ENCODE results near the gene SPATA20. TPM values are rescaled to one million over a fixed set of nuclear protein-coding genes. Genes with fewer than 3 reads are reported as not detected.

Gene SPATA20
- total RNA-seq, 1 experiment from 2014 or later = 149 TPM

DNA sequence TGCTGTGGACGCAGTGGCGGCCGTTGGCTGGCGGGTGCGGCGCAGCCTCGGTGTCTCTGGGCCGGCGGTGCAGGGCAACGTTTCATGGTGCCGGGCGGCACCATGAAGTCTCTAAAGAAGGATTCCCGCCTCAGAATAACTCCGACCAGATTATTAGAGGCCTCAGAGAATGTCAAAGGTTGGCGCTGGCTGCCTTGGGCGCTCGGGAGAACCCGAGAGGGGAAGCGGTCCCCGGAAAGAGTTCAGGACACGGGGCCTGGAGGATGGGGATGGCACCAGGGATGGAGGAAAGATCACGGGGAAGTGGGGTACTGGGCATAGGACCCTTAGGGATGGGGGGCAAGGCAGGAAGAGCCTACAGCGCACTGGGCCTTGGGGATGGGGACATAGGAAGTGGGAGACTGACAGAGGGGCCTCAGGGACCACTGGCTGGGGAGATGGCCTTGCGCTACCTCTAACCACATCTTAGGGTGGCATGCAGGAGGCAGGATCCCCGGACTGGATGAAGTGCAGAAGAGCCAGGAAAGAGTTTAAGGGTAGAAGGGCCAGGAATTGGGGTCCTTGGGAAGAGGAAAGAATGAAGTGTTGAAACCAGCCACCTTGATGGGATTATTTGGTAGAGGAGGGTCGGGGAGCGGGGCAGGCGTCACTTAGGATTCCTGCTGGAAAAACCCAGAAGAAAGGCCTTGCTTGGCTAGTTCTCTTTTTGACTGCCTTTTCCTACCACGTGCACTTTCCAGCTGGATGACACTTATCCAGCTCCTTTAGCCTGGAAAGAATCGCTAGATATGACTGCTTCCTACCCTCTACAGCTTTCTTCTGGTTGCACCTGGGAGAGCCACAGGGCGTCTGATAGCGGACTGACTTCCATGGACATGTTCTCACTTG, 38.2 kb upstream of the SPATA20 start:
- intact Hi-C loops (cut with micrococcal nuclease; ENCODE audit: unreplicated experiment) = loop anchor here (2.0 kb wide), 1 partner anchor 30 kb away; the partner anchor contains the start of gene RSAD1
- TF ChIP-seq, protein P1, sequence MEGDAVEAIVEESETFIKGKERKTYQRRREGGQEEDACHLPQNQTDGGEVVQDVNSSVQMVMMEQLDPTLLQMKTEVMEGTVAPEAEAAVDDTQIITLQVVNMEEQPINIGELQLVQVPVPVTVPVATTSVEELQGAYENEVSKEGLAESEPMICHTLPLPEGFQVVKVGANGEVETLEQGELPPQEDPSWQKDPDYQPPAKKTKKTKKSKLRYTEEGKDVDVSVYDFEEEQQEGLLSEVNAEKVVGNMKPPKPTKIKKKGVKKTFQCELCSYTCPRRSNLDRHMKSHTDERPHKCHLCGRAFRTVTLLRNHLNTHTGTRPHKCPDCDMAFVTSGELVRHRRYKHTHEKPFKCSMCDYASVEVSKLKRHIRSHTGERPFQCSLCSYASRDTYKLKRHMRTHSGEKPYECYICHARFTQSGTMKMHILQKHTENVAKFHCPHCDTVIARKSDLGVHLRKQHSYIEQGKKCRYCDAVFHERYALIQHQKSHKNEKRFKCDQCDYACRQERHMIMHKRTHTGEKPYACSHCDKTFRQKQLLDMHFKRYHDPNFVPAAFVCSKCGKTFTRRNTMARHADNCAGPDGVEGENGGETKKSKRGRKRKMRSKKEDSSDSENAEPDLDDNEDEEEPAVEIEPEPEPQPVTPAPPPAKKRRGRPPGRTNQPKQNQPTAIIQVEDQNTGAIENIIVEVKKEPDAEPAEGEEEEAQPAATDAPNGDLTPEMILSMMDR (IDR thresholded peaks at IDR 0.05; ENCODE audit: insufficient read depth in 1 of 2, low read depth in 1 of 2, low read length in 1 of 2, severe bottlenecking in 1 of 2, unreplicated experiment in 1 of 2) = no peak
- Histone ChIP-seq H3K4me1 (peaks cover 13% of the 10 kb centered on the region), H3K4me3 (ENCODE audit: low read depth, low read length) (peak overlapping the region; percentile 36), H3K27me3 (replicated peaks; ENCODE audit: control insufficient read depth, insufficient read depth, low read length) (no peaks in the 10 kb centered on the region), H3K36me3 (ENCODE audit: control insufficient read depth, insufficient read depth, low read length) (no peaks in the 10 kb centered on the region), H3K9me3 (no peaks in the 10 kb centered on the region)
- H3K4me1 Mint-ChIP-seq (ENCODE audit: low read depth, unreplicated experiment) = peaks cover 10% of the 10 kb centered on the region
- ChIA-PET POLR2A (interaction anchor here (0.6 to 0.7 kb wide), 2 partner anchors 33 to 119 kb away, joined by 3 to 4 read pairs; no protein-coding TSS in a partner anchor), CTCF (interaction anchor here (0.7 to 1.1 kb wide), 4 partner anchors 21 to 258 kb away, joined by 3 to 4 read pairs (median 4); no protein-coding TSS in a partner anchor)
- BruUV-seq (replicated peaks) = no TSS peak
- no peak for DNase-seq
- H3K27me3 Mint-ChIP-seq (ENCODE audit: insufficient read depth, unreplicated experiment) = no peaks in the 10 kb centered on the region
- H3K27ac Mint-ChIP-seq (ENCODE audit: unreplicated experiment) = no peak overlapping the region
- H3K9me3 Mint-ChIP-seq (ENCODE audit: unreplicated experiment) = no peaks in the 10 kb centered on the region
- peaks cover 11% of the 10 kb centered on the region for H3K36me3 Mint-ChIP-seq (ENCODE audit: insufficient read depth, unreplicated experiment)
- peak overlapping the region; percentile 67 for H3K4me3 Mint-ChIP-seq (ENCODE audit: unreplicated experiment)

DNA sequence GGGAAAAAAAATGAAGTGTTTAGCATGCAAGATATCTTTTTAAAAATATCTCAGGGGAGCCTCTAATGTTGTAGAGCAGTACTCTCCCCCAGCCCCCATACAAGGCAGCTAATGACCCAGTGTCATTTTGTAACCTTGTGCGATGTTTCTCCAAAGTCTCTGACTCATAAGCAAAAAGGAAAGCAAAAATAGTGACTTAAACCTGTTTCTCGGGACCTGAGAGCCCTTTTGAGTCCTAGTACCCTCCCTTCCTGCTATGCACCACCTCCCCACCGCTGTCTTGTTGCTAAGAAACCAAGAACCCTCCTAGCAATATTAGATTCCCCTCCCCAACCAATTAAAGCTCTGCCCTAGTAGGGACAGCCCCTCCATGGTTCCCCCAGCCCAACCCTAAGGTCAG, 35.9 kb upstream of the SPATA20 start:
- intact Hi-C loops (cut with micrococcal nuclease; ENCODE audit: unreplicated experiment) = no loop called here
- Mint-ChIP-seq H3K4me3 (ENCODE audit: unreplicated experiment) (no peak overlapping the region), H3K9me3 (ENCODE audit: unreplicated experiment) (no peaks in the 10 kb centered on the region), H3K27ac (ENCODE audit: unreplicated experiment) (no peak overlapping the region), H3K4me1 (ENCODE audit: low read depth, unreplicated experiment) (peaks cover 15% of the 10 kb centered on the region), H3K36me3 (ENCODE audit: insufficient read depth, unreplicated experiment) (peaks cover 11% of the 10 kb centered on the region), H3K27me3 (ENCODE audit: insufficient read depth, unreplicated experiment) (no peaks in the 10 kb centered on the region)
- ChIA-PET CTCF (interaction anchor here (0.5 to 1.0 kb wide), 3 partner anchors 9 to 63 kb away, joined by 3 to 4 read pairs (median 3); no protein-coding TSS in a partner anchor), POLR2A (interaction anchor here (0.7 kb wide), 1 partner anchor 14 kb away, joined by 3 read pairs; no protein-coding TSS in a partner anchor)
- BruUV-seq (replicated peaks) = no TSS peak
- DNase-seq = no peak
- H3K27me3 ChIP-seq (replicated peaks; ENCODE audit: control insufficient read depth, insufficient read depth, low read length) = no peaks in the 10 kb centered on the region
- no peaks in the 10 kb centered on the region for H3K9me3 ChIP-seq
- TF ChIP-seq, protein P1 (IDR thresholded peaks at IDR 0.05; ENCODE audit: insufficient read depth in 1 of 2, low read depth in 1 of 2, low read length in 1 of 2, severe bottlenecking in 1 of 2, unreplicated experiment in 1 of 2) = no peak
- H3K4me1 ChIP-seq = peaks cover 5% of the 10 kb centered on the region
- H3K36me3 ChIP-seq (ENCODE audit: control insufficient read depth, insufficient read depth, low read length) = no peaks in the 10 kb centered on the region
- no peak overlapping the region for H3K4me3 ChIP-seq (ENCODE audit: low read depth, low read length)

DNA sequence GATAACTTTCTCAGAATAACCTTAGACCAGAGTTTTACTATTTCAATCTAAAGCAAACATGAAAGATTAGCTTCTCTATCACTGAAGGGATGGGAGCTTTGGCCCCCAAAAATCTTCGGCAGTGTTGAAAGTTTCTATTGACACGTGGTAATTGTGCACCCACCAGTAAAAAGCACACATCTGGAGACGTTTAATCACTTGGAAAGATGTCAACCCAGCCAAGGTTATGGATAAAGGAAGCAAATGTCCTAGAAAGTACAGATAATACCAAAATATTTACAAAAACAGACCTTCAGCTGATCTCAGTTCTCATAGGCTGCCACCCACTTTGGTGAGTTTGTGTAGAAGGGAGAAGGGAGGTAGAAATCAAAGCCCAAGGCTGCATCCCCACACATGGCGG, 33.5 kb upstream of the SPATA20 start:
- ChIA-PET CTCF (interaction anchor here (0.9 to 1.6 kb wide), 2 partner anchors 10 to 114 kb away, joined by 4 to 6 read pairs; no protein-coding TSS in a partner anchor), POLR2A (interaction anchor here (0.6 kb wide), 1 partner anchor 13 kb away, joined by 3 read pairs; no protein-coding TSS in a partner anchor)
- peaks cover 3% of the 10 kb centered on the region; the same call in 1 of the 2 replicates for H3K4me1 ChIP-seq
- H3K4me3 ChIP-seq (ENCODE audit: low read depth, low read length) = no peak overlapping the region
- Mint-ChIP-seq H3K4me3 (ENCODE audit: unreplicated experiment) (no peak overlapping the region), H3K27ac (ENCODE audit: unreplicated experiment) (no peak overlapping the region), H3K4me1 (ENCODE audit: low read depth, unreplicated experiment) (peaks cover 19% of the 10 kb centered on the region), H3K36me3 (ENCODE audit: insufficient read depth, unreplicated experiment) (peaks cover 4% of the 10 kb centered on the region), H3K9me3 (ENCODE audit: unreplicated experiment) (no peaks in the 10 kb centered on the region), H3K27me3 (ENCODE audit: insufficient read depth, unreplicated experiment) (no peaks in the 10 kb centered on the region)
- H3K27me3 ChIP-seq (replicated peaks; ENCODE audit: control insufficient read depth, insufficient read depth, low read length) = no peaks in the 10 kb centered on the region
- no peaks in the 10 kb centered on the region for H3K36me3 ChIP-seq (ENCODE audit: control insufficient read depth, insufficient read depth, low read length)
- intact Hi-C loops (cut with micrococcal nuclease; ENCODE audit: unreplicated experiment) = no loop called here
- TF ChIP-seq, protein P1 (IDR thresholded peaks at IDR 0.05; ENCODE audit: insufficient read depth in 1 of 2, low read depth in 1 of 2, low read length in 1 of 2, severe bottlenecking in 1 of 2, unreplicated experiment in 1 of 2) = no peak
- DNase-seq = no peak
- BruUV-seq (replicated peaks) = no TSS peak
- H3K9me3 ChIP-seq = no peaks in the 10 kb centered on the region
